ENCODE data around the gene LSM4. TPM values are rescaled to one million over a fixed set of nuclear protein-coding genes. Genes with fewer than 3 reads are reported as not detected.

LSM4 gene
- total and polyA plus RNA-seq, 8 donors = 16.5 to 67.9 (median 35.3) TPM

DNA sequence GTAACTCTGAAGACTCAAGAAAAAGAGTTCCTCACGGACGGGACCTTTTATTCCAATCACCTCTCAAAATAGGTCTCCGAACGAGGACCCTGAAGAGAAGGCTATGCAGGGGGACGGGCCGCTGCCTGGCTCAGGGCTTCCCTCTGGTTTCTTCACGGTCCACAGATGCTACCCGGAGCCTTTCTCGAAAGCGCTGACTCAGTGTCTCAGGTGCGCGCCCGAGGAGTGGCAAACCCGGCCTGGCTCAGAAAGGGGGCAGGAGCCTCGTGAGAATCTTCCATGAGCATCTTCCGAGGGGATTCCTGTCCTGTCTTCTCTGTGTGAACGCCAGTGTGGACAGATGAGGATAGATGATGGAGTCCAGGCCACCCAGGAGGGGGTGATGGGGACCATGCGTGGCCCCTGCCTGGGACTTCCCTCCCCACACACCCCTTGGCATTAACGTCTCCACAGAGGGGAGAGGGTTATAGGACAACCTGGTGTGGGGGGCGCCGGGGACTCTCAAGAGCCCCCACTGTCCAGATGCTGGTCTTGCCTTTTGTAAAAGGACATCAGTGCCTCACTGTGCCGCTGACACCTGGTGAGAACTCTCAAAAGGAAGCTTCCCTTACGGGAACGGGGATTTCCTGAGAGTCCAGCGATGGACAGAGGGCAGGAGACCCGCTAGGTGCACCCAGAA lies 16.5 kb downstream of the LSM4 start:
- intact Hi-C loops (cut with DNase I) = no loop called here
- peaks cover 0 to 9% (median 0%) of the 10 kb centered on the region in 3 donors for H3K36me3 ChIP-seq

GRCh38 chr19:18304458-18305310 lies 18.2 kb downstream of the LSM4 start:
- H3K27me3 ChIP-seq = no peaks in the 10 kb centered on the region
- peak overlapping the region in 1 of 4 donors; percentile 26 for H3K4me3 ChIP-seq
- TF ChIP-seq CTCF (IDR thresholded peaks at IDR 0.05) = no peak
- ATAC-seq (peak; percentile 46 to 84 (median 77)), DNase-seq (peak; percentile 43 to 73 (median 68)), FAIRE-seq (no peak)
- intact Hi-C loops (cut with DNase I) = no loop called here
- H3K27ac ChIP-seq = peak overlapping the region; percentile 71 to 91 (median 84)
- WGBS, 2 donors = 40 to 41% methylated on average over 29 of the region's 29 CpGs
- H3K9me3 ChIP-seq = no peaks in the 10 kb centered on the region
- no peaks in the 10 kb centered on the region for H3K4me1 ChIP-seq
- H3K36me3 ChIP-seq = peaks cover 0 to 8% (median 0%) of the 10 kb centered on the region in 3 donors

More for the DNA sequence above, 16.5 kb downstream of the LSM4 start:
- H3K9me3 ChIP-seq = no peaks in the 10 kb centered on the region
- TF ChIP-seq CTCF (IDR thresholded peaks at IDR 0.05) = no peak
- 88 to 91% methylated on average over 25 to 26 of the region's 26 CpGs for WGBS, 2 donors
- ATAC-seq (no peak), FAIRE-seq (no peak), DNase-seq (no peak)
- no peaks in the 10 kb centered on the region for H3K27me3 ChIP-seq
- no peak overlapping the region for H3K4me3 ChIP-seq
- no peak overlapping the region for H3K27ac ChIP-seq
- no peaks in the 10 kb centered on the region for H3K4me1 ChIP-seq

DNA sequence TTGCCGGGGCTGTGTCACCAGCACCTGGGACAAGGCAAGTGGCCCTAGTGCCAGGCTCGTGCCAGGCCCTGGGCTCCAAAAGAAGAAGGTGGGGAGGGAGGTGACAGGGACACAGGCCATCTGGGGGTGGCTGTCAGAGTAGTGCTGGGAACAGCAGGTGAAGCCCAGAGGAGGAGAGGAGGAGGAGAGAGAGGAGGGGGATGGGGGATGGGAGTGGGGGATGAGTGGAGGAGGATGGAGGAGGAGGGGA lies 18.7 kb downstream of the LSM4 start:
- no peak for FAIRE-seq
- Histone ChIP-seq H3K4me1 (no peaks in the 10 kb centered on the region), H3K9me3 (no peaks in the 10 kb centered on the region), H3K4me3 (no peak overlapping the region), H3K36me3 (peaks cover 0 to 2% (median 0%) of the 10 kb centered on the region in 3 donors), H3K27me3 (no peaks in the 10 kb centered on the region), H3K27ac (peak overlapping the region; percentile 71 to 91 (median 84))
- intact Hi-C loops (cut with DNase I) = no loop called here
- peak; percentile 2 to 28 (median 9) for ATAC-seq
- WGBS, 2 donors = 27 to 34% methylated on average over 1 to 2 of the region's 2 CpGs
- no peak for TF ChIP-seq CTCF (IDR thresholded peaks at IDR 0.05)
- no peak for DNase-seq

DNA sequence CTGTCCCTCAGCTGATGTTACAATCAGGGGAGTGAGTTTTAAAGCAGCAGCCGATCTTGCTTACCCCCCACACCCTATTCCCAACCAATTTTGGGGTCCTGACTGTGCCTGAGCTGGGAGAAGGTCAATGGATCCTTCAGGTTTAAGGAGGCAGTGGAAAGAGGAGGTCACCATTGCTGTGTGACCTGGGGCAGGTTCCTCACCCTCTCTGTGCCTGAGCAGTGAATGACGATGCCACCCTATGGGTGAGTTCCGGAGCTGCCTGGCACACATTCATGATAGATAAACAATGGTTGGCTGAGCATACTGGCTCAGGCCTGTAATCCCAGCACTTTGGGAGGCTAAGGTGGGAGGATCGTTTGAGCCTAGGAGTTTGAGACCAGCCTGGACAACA lies 21.2 kb downstream of the LSM4 start:
- WGBS, 2 donors = 41 to 50% methylated on average over 4 of the region's 4 CpGs
- intact Hi-C loops (cut with DNase I) = no loop called here
- FAIRE-seq = no peak

More for the DNA sequence above, 21.2 kb downstream of the LSM4 start:
- Histone ChIP-seq H3K4me3 (no peak overlapping the region), H3K9me3 (no peaks in the 10 kb centered on the region), H3K4me1 (no peaks in the 10 kb centered on the region), H3K36me3 (no peaks in the 10 kb centered on the region), H3K27me3 (no peaks in the 10 kb centered on the region), H3K27ac (no peak overlapping the region)
- ATAC-seq = no peak
- TF ChIP-seq CTCF (IDR thresholded peaks at IDR 0.05) = no peak
- DNase-seq = no peak

Measured in pancreas (tissue), 10 donors.